OCI-LY3 (cell line): ENCODE measurements around the gene MZT2B.
"Not testable (repeated sequence)": the region's sequence is repeated elsewhere in the genome, so short reads cannot be mapped to it uniquely, and the experiment has no call there.

Experiments
- EZH2phosphoT487 ChIP-seq: fragments of 200-600 bp; shearing (Covaris generic); IDR thresholded peaks from 2 replicates; pipeline ENCODE4 v1.6.1; 2018; ENCODE audit warnings: antibody characterized with exemption, mixed run types, low read depth
- TF ChIP-seq, protein P1 (sequence below): fragments of 200-600, 300-600 bp; sonication (generic); IDR thresholded peaks from 2 replicates; pipeline ENCODE4 v1.5.1; 2014; ENCODE audit warnings: antibody characterized with exemption, low read length, low read depth

DNA sequence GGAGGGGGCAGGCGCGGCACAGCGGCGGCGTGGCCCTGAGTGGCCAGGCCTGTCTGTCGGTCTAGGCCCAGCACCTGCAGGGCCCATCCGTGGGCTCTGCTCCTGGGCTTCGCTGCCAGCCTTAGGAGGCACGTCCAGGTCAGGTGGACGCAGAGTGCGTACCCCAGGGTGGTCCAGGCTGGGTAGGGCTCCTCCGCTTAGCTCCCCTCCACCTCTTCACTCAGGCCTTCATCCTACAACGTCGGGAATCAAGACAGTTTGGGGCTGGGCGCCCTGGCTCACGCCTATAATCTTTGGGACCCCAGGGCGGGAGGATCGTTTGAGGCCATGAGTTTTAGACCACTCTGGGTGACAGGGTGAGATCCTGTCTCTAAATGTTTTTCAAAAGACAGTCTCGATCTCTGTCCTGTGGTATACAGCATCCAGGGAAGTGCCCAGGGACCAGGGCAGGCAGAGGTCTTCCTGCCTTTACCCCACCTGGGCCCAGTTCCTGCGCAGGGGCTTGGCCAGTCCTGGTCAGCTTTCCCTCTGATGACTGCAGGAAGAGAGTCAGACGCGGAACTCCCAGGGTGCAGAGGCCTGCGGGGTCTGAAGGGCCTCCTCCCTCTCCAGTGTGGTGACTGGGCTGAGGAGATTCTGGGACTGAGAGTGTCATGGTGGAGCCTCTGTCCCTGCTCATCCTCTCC, 907 bp downstream of the MZT2B start:
- TF ChIP-seq, protein P1, sequence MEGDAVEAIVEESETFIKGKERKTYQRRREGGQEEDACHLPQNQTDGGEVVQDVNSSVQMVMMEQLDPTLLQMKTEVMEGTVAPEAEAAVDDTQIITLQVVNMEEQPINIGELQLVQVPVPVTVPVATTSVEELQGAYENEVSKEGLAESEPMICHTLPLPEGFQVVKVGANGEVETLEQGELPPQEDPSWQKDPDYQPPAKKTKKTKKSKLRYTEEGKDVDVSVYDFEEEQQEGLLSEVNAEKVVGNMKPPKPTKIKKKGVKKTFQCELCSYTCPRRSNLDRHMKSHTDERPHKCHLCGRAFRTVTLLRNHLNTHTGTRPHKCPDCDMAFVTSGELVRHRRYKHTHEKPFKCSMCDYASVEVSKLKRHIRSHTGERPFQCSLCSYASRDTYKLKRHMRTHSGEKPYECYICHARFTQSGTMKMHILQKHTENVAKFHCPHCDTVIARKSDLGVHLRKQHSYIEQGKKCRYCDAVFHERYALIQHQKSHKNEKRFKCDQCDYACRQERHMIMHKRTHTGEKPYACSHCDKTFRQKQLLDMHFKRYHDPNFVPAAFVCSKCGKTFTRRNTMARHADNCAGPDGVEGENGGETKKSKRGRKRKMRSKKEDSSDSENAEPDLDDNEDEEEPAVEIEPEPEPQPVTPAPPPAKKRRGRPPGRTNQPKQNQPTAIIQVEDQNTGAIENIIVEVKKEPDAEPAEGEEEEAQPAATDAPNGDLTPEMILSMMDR: not testable (repeated sequence)
- TF ChIP-seq EZH2phosphoT487: not testable (repeated sequence)
